A204.1 (cell line): Measurements from ENCODE around the gene EEF2KMT.
"Not testable (repeated sequence)": the region's sequence is repeated elsewhere in the genome, so short reads cannot be mapped to it uniquely, and the experiment has no call there.

Experiments used
- FAIRE-seq: peaks from 2 replicates; lab custom pipeline; 2012; peaks lifted over from hg19 to GRCh38; lab: Jason Lieb, UNC

The EEF2KMT gene

DNA sequence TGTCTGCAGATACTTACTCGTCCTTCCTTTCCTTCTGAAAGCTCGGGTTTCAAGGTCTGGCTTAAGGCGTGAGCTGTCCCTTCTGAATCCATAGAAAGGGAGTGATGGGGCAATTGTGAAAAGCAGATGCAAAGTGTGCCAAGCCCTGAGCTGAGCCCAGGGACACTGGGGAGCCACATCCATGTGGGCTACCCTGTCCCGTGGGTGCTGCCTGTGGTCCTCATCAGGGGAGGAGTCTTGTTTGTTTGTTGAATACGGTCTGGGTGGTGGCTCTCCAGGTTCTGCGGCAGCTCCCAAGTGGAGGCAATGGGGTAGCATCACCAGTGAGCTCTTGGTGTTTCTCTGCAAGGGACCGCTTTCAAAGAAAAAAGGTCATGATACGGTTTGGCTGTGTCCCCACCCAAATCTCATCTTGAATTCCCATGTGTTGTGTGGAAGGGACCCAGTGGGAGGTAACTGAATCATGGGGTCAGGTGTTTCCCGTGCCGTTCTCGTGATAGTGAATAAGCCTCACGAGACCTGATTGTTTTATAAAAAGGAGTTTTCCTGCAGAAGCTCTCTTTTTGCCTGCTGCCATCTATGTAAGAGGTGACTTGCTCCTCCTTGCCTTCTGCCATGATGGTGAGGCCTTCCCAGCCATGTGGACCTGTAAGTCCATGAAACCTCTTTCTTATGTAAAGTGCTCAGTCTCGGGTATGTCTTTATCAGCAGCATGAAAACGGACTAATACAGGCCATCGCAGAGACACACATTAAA, 27.0 kb downstream of the EEF2KMT start:
- FAIRE-seq: no peak

DNA sequence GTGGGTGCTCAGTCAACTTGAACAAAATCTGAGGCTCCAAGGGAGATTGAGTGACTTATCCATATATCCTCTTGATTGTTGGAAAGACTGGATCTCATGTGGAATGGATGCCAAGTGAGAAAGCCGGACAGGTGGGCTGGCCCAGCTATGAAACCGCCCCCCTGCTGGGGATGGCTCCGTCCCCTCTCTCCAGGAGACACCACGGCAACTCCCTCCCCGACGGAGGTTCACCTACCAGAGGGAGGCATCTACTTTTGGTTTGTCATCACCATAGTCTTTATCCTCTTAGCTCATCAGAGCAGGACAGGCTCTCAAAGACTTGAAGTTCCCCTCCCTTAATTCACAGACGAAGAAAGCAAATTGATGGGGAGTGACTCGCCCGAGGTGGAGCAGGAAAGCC, 27.7 kb downstream of the EEF2KMT start:
- FAIRE-seq: no peak

DNA sequence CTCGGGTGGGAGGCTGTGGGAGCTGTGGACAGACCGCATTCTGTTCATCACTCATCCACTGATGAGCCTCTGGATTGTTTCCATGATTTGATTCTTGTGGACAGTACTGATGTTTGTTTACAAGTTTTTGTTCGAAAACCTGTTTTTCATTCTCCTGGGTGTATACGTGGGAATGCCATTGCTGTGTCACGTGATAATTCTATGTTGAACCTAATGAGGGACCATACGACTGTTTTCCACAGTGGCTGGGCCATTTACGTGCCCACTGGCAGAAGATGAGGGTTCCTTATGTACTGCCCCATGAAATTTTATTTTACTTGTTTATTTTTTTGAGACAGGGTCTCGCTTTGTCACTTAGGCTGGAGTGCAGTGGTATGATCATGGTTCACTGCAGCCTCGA, 28.5 kb downstream of the EEF2KMT start:
- FAIRE-seq: no peak

DNA sequence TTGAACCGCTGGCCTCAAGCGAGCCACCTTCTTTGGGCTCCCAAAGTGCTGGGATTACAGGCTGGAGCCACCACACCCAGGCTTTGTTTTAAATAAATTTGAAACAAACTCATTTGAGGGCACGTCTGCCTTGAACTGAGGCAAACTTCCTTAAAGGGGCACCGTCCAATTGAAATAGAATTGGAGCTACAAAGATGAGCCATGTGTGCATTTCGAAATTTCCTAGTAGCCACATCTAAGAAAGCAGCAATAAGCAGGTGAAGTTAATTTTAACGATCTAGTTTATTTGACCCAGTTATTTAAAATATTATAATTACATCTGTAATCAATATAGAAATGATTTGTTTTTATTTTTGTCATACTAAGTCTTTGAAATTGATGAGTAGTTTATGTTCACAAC, 31.1 kb downstream of the EEF2KMT start:
- FAIRE-seq: no peak

DNA sequence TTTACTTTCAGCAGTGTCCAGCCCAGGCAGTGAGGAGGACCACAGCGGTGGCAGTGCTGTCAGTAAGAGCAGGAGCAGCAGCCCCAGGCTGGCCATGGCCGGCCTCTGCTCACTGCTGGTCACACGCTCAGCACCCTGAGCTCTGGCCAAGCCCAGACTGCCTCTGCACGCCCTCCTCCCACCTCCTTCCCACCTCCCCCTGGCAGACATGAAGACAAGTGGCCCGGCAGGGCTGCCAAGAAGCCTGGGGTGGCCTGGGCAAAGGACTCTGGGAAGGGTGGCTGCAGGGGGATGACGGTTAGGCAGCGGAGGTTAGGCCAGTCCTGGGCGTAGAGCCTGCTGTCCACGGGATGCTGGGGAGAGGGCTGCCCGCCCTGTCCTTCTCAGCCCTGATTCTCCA, 31.8 kb downstream of the EEF2KMT start, which contains the start of gene C16orf89:
Gene C16orf89, minus strand, starts transcription at position 144 of the 400 bp plus-strand sequence. Its CDS starts 48 bp downstream, at position 96.
- FAIRE-seq: no peak

DNA sequence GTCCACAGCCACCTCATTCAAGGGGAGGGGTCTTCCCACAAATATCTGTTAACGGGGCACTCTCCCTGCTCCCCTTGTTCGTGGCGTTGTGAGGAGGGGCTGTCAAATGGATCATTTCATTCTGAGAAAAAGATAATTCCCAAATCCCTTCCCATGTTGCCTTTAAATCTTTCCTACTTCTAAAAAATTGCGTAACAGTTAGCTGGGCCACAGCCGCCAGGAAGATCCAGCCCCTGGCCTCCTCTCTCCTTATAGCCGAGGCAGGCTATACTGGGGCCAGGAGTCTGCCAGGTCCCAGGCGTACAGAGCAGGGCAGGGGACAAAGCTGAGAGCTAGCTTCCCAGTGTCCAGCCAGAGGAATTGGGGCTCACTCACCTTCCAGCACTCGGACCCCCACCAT, 32.3 kb downstream of the EEF2KMT start:
- no peak for FAIRE-seq

DNA sequence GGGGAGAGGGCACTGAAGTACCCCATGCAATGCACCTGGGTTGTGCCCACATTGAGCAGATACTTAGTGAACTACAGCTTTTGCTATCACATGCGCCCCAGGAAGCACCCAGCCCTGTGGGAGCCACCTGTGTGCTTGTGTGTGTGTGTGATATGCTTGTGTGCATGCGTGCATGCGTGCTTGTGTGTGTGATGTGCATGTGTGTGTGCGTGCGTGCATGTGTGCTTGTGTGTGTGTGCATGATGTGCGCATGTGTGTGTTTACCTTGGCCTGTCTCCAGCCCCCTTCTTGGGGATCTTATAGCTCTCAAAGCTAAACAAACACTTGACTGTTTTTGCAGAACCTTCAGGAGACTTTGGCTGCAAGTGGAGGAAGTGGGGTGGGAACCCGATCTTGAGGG, 32.7 kb downstream of the EEF2KMT start:
- no peak for FAIRE-seq

DNA sequence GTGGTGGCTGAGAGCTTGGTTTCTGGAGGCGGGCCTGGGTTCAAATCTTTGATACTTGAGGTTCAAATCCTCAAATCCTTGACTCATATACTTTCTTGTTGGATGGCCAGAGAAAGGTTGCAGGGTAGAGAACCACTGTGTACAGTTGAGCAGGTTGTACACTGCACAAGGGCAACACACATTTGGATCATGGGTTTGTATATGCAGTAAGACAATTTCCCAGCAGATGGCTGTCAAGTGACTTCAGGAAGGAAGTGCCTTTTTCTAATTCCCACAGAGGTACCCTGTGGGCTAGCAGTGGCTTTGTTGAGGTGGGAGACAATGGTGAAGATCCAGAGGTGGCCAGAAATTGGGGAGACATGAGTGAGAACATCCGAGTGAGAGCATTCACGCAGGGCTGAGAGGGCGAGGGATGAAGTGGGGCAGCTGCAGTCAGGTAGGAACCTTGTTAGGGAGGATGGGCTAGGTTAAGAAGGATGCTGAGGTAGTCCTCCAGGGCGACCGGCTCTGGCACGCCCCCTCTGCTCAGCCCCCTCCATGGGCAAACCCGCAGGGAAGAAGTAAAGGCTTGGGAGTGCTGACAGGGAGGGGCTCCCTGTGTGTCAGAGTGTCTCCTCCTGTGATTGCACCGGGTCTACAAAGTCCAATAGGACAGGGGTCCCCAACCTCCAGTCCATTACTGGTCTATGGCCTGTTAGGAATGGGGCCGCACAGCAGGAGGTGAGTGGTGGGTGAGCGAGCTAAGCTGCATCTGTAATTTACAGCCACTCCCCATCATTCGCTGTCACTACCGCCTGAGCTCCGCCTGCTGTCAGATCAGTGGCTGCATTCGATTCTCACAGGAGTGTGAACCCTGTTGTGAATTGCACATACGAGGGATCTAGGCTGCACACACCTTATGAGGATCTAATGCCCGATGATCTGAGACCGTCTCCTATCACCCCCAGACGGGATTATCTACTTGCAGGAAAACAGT, 34.5 kb downstream of the EEF2KMT start:
- FAIRE-seq: no peak

DNA sequence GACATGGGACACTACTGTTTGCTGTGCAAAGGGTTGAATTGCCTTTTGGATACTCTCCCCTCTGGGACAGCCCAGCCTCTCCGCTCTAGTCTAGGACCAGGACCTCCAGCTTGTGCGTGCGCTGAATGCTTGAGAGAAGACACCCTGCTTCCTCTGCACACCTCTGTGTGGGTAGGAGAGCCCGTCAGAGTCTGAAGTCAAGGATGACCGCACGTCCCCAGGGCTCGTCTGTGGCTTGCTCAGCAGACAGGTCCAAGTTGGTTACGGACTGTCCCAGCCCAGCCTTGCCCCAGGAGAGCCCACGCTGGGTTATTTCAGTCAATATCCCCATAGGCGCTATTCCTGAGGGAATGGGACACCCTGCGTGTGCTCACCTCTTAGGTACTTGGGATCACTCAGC, 35.5 kb downstream of the EEF2KMT start:
- no peak for FAIRE-seq

DNA sequence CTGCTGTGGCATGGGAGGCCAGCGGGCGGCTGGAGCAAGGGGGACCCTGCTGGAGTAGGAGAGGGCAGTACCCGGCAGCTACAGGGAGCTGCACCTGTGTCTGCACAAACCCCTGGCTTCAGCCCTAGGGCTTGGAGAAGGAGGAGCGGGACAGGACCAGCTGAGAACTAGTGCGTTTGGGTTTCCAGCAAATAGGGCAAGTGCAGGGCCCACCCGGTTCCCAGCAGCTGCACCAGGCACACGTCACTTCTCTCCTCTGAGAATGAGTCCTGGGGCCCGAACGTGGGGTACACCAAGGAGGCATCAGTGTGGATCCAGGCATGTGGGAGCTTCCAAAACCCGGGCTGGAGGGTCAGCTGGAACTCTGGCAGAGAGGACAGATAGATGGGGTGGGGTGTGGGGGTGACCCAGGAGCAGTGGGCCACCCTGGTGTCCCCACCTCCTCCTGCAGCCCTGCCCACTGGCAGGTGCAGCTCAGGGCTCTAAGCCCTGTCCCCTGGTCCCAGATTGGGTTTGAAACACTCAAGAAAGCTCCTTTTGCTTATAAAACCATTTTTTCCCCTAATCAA, 37.4 kb downstream of the EEF2KMT start:
- no peak for FAIRE-seq

DNA sequence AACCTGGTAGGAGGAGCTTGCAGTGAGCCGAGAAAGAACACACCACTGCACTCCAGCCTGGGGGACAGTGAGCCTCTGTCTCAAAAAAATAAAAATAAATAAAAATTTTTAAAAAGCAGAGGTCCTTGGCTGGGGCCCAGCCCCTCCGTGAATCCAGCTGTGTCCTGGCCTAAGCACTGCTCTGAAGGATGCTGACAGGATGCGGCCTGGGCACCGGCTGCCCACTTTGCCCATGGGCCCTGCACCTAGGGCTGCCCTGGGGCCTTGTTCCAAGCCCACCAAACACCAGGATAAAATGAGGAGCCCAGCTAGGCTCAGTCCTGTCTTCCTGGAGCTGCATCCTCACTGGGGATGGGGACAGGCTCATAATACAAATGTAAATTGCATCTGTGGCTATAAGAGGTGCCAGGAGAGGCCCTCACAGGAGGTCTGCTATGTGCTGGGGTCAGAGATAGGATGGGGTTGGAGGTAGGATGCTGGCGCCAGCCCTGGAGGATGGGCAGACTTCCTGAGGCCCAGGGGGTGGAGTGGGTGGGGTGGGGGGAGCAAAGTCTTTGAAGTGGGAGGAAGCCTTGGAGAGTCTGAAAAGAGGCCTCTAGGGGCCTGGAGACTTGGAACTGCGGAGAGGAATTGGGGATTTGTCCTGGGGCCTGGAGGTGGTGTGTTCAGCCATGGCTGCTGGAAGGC, 38.1 kb downstream of the EEF2KMT start:
- no peak for FAIRE-seq

DNA sequence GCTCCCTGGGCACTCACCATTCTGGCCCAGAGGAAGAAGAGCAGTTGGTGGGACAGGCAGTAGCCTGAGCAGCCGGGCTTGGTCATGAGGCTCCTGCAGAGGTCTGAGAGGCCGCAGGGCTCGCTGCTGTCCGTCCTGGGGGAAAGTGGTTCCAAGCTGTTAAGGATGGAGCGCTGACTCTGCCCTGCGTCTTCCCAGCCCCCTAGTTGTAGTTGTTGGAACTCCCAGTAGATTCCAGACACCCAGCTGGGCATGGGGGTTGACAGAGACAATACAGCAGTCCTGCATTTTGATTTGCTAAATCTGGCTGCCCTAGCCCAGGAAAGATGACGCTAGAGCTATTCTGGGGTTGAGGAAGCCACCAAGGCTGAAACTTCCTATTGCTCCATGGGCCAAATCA, 39.1 kb downstream of the EEF2KMT start:
- FAIRE-seq: no peak

DNA sequence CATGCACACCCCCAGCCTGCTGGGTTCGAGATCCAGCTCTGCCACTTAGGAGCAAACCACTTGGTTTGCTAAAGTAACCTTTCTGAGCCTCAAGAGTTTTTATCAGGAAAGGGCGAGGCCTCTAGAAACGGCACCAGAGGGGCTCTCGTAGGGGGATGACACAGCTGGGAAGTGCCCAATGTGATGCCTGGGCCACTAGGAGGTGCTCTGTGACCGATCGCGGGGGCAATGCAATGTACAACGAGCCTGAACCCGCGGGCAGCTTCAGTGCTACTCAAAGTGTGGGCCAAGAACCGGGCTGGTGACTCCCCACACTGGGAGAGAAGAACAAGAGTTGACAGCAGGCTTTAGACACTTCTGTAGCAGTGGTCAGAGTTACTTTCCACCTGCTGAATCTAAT, 41.2 kb downstream of the EEF2KMT start:
- no peak for FAIRE-seq

DNA sequence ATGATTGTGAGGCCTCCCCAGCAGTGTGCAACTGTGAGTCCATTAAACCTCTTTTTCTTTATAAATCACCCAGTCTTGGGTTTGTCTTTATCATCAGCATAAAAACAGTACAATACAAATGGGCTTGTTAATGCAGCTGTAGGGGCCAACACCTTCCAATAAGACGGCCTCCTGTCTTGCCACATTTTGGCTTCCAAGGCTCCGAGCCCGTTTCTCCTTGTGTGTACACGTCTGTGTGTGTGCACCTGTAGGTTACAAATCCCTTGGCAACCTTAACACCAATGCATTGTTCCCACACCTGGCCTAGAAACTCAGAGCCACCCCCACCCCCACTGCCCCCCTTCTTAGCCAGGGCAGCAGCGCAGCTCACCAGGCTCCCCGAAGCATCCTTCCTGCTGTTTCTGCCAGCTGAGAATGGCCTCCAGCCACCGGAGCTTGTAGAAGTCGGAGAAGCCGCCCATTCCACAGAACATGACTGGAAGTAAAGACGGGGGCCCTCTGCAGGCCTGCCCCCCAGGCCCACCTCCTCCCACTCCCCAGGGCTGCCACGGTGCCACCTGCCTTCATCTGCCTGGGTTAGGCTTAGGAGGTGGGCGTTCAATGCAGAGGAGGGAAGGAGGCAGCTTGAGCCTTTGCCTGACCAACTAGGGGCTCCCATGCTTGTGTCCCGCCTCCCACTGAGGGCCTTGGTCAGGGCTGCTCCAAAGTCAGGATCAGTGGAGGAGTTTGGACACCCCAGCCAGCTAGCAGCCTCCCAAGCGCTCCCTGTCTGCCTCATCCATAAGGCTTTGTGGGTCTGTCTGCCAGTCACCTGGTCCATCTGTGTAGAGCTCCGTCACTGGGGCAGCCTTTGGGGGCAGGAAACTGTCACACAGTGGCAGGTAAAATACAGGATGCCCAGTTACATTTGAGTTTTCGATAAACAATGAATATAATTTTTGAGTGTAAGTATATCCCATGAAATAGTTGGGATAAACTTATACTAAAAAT, 42.4 kb downstream of the EEF2KMT start:
- FAIRE-seq: no peak

DNA sequence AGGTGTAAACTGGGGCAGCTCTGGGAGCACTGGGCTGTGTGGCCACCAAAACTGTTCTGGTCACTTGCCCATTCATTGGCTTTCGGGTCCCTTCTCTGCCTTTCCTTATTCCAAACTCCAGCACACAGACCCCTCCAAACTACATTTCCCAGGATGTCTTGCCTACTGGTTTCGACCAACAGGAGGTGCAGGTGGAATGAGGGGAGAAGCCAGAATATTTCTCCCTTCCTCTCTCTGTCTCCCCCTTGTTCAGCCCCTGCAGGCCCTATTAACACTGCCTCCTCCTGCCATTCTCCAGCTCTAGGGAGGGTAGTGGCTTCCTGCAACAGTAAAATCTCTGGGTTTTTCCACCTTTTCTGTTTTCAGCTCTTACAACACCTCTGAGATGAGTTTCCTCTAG, 50.7 kb downstream of the EEF2KMT start:
- FAIRE-seq: no peak

DNA sequence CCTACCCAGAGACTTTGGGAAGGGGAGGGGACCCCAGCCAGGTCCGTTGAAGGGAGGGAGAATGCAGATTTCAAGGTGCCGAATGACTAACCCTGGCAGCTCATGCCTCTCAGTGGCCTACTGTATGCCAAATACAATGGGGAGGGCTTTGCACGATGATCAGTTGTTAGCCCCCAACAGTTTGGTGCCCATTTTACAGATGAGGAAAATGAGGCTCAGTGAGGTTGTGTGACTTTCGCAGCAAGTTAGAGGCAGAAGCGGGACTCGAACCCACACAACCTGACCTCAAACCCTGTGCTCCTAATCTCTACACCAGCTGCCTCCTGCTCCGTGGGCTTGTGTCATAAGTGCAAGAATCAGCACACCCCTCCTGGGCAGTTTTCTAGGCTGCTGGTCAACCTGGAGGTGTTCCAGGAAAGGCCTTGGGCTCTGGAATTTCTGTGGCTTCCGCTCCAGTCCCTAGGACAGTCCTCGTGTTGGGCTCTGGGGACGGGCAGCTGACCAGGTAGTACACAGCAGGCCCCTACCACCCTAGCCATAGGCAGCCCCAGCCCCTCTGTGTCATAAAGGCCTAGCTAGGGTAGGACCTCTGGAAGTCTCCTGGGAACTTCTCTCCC, 52.0 kb downstream of the EEF2KMT start:
- FAIRE-seq: no peak

DNA sequence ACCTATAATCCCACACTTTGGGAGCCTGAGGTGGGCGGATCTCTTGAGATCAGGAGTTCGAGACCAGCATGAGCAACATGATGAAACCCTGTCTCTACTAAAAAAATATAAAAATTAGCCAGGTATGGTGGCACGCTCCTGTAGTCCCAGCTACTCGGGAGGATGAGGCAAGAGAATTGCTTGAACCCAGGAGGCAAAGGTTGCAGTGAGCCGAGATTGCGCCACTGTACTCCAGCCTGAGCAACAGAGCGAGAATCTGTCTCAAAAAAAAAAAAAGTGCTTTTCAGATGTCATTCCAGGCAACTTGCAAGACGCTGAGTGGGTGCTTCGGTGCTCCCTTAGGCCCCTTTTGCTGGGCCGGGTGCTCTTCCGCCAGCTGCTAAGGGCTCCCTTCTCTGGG, 53.0 kb downstream of the EEF2KMT start:
- FAIRE-seq: not testable (repeated sequence)

DNA sequence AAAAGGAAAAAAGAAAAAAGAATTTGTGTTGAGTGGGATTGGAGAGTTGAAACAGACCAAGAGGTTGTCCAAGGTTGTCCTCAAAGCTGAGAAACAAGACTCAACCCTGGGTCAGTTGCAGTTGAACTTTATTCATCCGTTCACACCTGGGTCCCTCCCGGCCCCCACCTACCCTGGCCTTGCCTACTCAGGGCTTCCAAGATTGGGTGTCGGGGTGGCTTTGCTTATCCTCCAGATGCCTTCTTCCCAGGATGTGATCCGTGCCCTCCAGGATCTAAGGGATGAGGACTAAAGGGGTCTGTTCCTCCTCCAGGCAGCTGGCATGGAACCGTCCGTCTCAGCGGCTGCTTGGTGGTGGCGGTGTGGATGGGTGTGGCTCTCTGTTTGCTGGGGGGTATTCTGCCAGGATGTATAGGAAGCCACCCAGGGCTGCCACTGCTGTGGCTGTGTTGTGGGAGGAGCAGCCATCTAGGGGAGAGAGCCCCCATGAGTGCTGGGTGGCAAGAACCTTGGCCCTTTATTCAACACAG, 53.5 kb downstream of the EEF2KMT start:
- no peak for FAIRE-seq

DNA sequence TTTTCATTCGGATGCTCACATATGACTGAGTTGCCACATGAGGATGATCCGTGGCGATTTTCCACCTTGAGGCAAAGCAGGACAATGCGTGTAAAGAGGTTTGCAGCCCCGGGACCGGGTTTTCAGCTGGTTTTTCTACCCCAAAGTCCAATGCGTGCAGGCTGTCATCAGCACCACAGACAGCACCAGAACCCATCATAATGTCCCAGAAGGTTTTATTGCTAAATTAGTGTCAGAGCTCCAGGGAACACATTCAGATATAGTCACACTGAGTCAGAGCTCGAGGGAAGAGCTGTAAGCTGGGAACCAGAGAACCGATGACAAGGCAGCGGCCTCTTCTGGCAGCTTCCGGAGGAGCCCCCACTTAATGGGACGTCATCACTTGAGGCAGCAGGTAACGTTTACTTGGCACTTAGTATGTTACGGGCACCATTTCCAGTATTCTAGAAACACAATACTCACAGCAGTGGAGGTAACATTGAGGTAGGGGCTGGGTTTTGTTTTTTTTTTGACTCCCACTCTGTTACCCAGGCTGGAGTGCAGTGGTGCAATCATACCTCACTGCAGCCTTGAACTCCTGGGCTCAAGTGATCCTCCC, 54.9 kb downstream of the EEF2KMT start:
- no peak for FAIRE-seq

DNA sequence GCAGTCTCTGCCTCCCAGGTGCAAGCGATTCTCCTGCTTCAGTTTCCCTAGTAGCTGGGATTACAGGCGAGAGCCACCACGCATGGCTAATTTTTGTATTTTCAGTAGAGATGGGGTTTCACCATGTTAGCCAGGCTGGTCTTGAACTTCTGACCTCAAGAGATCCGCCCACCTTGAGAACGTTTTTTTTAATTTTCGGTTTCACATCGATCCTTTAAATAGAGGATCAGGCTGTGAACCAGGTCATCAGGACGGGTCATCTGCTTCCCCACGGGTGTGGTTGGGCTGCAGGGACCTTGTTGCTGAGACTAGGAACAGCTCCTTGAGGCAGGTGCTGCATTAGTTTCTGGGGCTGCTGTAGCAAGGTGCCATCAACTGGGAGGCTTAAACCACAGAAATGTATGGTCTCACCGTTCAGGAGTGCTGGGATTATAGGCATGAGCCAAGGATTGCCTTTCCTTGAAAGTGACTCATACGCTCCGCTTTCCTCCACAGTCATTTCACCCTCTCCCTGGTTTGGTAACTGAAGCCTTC, 55.9 kb downstream of the EEF2KMT start:
- no peak for FAIRE-seq
